PC-3 (cell line): ENCODE results near the gene LCTL. TPM values are rescaled to one million over a fixed set of nuclear protein-coding genes. Genes with fewer than 3 reads are reported as not detected.

ENCODE experiments used
- ATAC-seq: fragments of 200-7000 bp; cut with Tn5 transposase; 2 replicates; pipeline ENCODE4 v1.9.1; 2020; ENCODE audit warnings: mild to moderate bottlenecking, moderate library complexity
- BruUV-seq: library from RNA; stranded (reverse); fragments of 400-500 nt; replicated peaks from 2 replicates; lab custom pipeline; 2021; lab: Mats Ljungman, UMichigan
- CTCF ChIA-PET: fragments of 300-600 bp; sonication (Branson Sonifier 250); formaldehyde crosslinking; loops from one replicate; lab custom pipeline; 2022; ENCODE audit warnings: antibody characterized with exemption; lab: Charles Lee
- POLR2A ChIA-PET: fragments of 300-600 bp; sonication (Branson Sonifier 250); formaldehyde crosslinking; loops from one replicate; lab custom pipeline; 2022; ENCODE audit warnings: antibody characterized with exemption; ENCODE audit not compliant: unreplicated experiment; lab: Charles Lee
- DNase-seq: peaks from one replicate; pipeline ENCODE4 v3.0.0-alpha.2; 2015
- H2AFZ ChIP-seq: fragments of 300-600 bp; sonication (generic); 2 replicates; pipeline ENCODE4 v1.6.0; 2016; ENCODE audit warnings: antibody characterized with exemption, low read length
- H3F3A ChIP-seq: fragments of 300-600 bp; sonication (generic); one replicate; pipeline ENCODE4 v1.6.0; 2017; ENCODE audit warnings: antibody characterized with exemption, low read length, control low read depth, mild to moderate bottlenecking; ENCODE audit not compliant: unreplicated experiment
- H3K27ac ChIP-seq: fragments of 300-600 bp; sonication (generic); 2 replicates; pipeline ENCODE4 v1.5.1; 2016; ENCODE audit warnings: mild to moderate bottlenecking, low read length
- H3K27me3 ChIP-seq: fragments of 300-600 bp; sonication (generic); 2 replicates; pipeline ENCODE4 v1.6.1; 2016; ENCODE audit warnings: low read length, mixed read lengths
- H3K36me3 ChIP-seq: fragments of 300-600 bp; sonication (generic); 2 replicates; pipeline ENCODE4 v1.6.1; 2016; ENCODE audit warnings: low read depth, mixed run types, low read length, mixed read lengths
- H3K4me1 ChIP-seq: fragments of 300-600 bp; sonication (generic); 2 replicates; pipeline ENCODE4 v1.5.1; 2016; ENCODE audit warnings: low read length; ENCODE audit not compliant: insufficient read depth
- H3K4me2 ChIP-seq: fragments of 300-600 bp; sonication (generic); 2 replicates; pipeline ENCODE4 v1.6.0; 2016; ENCODE audit warnings: low read length
- H3K4me3 ChIP-seq: fragments of 300-600 bp; sonication (generic); 2 replicates; pipeline ENCODE4 v1.5.1; 2016; ENCODE audit warnings: mild to moderate bottlenecking, low read length, mixed read lengths
- H3K79me2 ChIP-seq: fragments of 300-600 bp; sonication (generic); 2 replicates; pipeline ENCODE4 v1.6.1; 2017; ENCODE audit warnings: low read length, mixed read lengths
- H3K9ac ChIP-seq: fragments of 300-600 bp; sonication (generic); 2 replicates; pipeline ENCODE4 v1.6.0; 2016; ENCODE audit warnings: mild to moderate bottlenecking, low read length
- H3K9me2 ChIP-seq: fragments of 300-600 bp; sonication (generic); replicated peaks from 2 replicates; pipeline ENCODE4 v1.6.1; 2016; ENCODE audit warnings: mixed run types, low read length, mixed read lengths
- H3K9me3 ChIP-seq: fragments of 300-600 bp; sonication (generic); 2 replicates; pipeline ENCODE4 v1.6.1; 2016; ENCODE audit warnings: low read length, mixed read lengths
- H4K20me1 ChIP-seq: fragments of 300-600 bp; sonication (generic); 2 replicates; pipeline ENCODE4 v1.6.1; 2016; ENCODE audit warnings: low read length, mixed read lengths
- EZH2 ChIP-seq: fragments of 300-600 bp; sonication (generic); IDR thresholded peaks from one replicate; pipeline ENCODE4 v1.6.1; 2017; ENCODE audit warnings: antibody characterized with exemption, mild to moderate bottlenecking, low read length; ENCODE audit not compliant: unreplicated experiment
- EZH2phosphoT487 ChIP-seq: fragments of 300-600 bp; sonication (generic); IDR thresholded peaks from 2 replicates; pipeline ENCODE4 v1.6.1; 2018; ENCODE audit warnings: mild to moderate bottlenecking, antibody characterized with exemption, low read length, borderline replicate concordance
- intact Hi-C: fragments of 100-400 bp; cut with micrococcal nuclease; formaldehyde crosslinking; loops from 2 replicates; pipeline ENCODE4 v1.9.0; 2023
- total RNA-seq: library from RNA; depleted of rRNA; stranded (reverse); fragments of >200 nt; gene quantifications from 2 replicates; pipeline ENCODE4 v1.2.3, GENCODE V29; 2014
- TF ChIP-seq, protein P1 (sequence below): fragments of 300-600 bp; sonication (generic); conservative IDR thresholded peaks from 2 replicates; pipeline ENCODE4 v1.5.1; 2017; ENCODE audit warnings: antibody characterized with exemption, low read depth, mild to moderate bottlenecking, low read length

The LCTL gene
- total RNA-seq, 1 experiment from 2014 or later, result not detected

GRCh38 chr15:66514586-66514985 is 51.2 kb downstream of the LCTL start:
- DNase-seq (no peak), ATAC-seq (no peak)
- TF ChIP-seq, protein P1, sequence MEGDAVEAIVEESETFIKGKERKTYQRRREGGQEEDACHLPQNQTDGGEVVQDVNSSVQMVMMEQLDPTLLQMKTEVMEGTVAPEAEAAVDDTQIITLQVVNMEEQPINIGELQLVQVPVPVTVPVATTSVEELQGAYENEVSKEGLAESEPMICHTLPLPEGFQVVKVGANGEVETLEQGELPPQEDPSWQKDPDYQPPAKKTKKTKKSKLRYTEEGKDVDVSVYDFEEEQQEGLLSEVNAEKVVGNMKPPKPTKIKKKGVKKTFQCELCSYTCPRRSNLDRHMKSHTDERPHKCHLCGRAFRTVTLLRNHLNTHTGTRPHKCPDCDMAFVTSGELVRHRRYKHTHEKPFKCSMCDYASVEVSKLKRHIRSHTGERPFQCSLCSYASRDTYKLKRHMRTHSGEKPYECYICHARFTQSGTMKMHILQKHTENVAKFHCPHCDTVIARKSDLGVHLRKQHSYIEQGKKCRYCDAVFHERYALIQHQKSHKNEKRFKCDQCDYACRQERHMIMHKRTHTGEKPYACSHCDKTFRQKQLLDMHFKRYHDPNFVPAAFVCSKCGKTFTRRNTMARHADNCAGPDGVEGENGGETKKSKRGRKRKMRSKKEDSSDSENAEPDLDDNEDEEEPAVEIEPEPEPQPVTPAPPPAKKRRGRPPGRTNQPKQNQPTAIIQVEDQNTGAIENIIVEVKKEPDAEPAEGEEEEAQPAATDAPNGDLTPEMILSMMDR, result no peak
- Histone ChIP-seq H3F3A (no peaks in the 10 kb centered on the region), H2AFZ (no peak overlapping the region), H3K79me2 (no peaks in the 10 kb centered on the region), H3K9me3 (no peaks in the 10 kb centered on the region), H4K20me1 (no peaks in the 10 kb centered on the region), H3K4me1 (peaks cover 18% of the 10 kb centered on the region), H3K9ac (no peak overlapping the region), H3K4me2 (no peak overlapping the region), H3K36me3 (peaks cover 11% of the 10 kb centered on the region), H3K4me3 (no peak overlapping the region), H3K27me3 (no peaks in the 10 kb centered on the region), H3K9me2 (no peaks in the 10 kb centered on the region), H3K27ac (no peak overlapping the region)
- CTCF ChIA-PET, result no interaction called here
- intact Hi-C loops, result no loop called here
- BruUV-seq, result no TSS peak
- POLR2A ChIA-PET, result no interaction called here

GRCh38 chr15:66508293-66508883 is 57.4 kb downstream of the LCTL start:
- Histone ChIP-seq H3K79me2 (peaks cover 53% of the 10 kb centered on the region), H3K9ac (no peak overlapping the region), H3K9me3 (no peaks in the 10 kb centered on the region), H3K36me3 (peaks cover 9% of the 10 kb centered on the region), H3K4me2 (no peak overlapping the region), H2AFZ (no peak overlapping the region), H3K9me2 (no peaks in the 10 kb centered on the region), H3K27me3 (no peaks in the 10 kb centered on the region), H4K20me1 (peaks cover 10% of the 10 kb centered on the region), H3K27ac (no peak overlapping the region), H3F3A (no peaks in the 10 kb centered on the region), H3K4me1 (no peaks in the 10 kb centered on the region), H3K4me3 (no peak overlapping the region)
- no peak for DNase-seq
- CTCF ChIA-PET, result no interaction called here
- intact Hi-C loops, result loop anchor here (10.0 kb wide), 1 partner anchor 214 kb away; the partner anchor contains the start of gene DIS3L
- TF ChIP-seq, protein P1, result no peak
- TF ChIP-seq EZH2phosphoT487, result no peak
- TF ChIP-seq EZH2, result no peak
- POLR2A ChIA-PET, result no interaction called here
- no peak for ATAC-seq
- no TSS peak for BruUV-seq

DNA sequence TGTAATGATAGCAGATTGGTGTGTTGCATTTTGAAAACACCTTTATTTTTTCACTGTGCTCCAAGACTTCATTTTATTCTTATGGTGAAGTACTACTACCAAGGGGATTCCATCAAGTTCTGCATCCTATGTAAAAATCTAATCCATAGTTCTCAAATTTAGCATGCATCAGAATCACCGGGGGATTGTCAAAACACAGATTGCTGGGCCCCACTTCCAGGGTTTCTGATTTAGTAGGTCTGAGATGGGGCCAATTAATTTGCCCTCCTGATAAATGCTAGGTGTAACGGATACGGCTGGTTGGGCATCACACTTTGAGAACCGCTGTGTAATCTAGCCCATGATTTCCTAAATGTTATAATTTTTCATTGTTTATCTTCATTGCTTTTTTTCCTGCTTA is 60.0 kb downstream of the LCTL start:
- H3K4me3 ChIP-seq, result peak overlapping the region; percentile 99
- no peak for TF ChIP-seq EZH2phosphoT487
- no peak for TF ChIP-seq EZH2
- TF ChIP-seq, protein P1, result no peak
- peak overlapping the region; percentile 90 for H3K4me2 ChIP-seq
- CTCF ChIA-PET, result no interaction called here
- POLR2A ChIA-PET, result no interaction called here
- H3K36me3 ChIP-seq, result peaks cover 34% of the 10 kb centered on the region
- H3K4me1 ChIP-seq, result peaks cover 13% of the 10 kb centered on the region
- peak overlapping the region; percentile 98 for H3K9ac ChIP-seq
- H2AFZ ChIP-seq, result peak overlapping the region; percentile 94; the same call in 1 of the 2 replicates
- H3K9me3 ChIP-seq, result no peaks in the 10 kb centered on the region
- intact Hi-C loops, result loop anchor here (10.0 kb wide), 1 partner anchor 211 kb away; the partner anchor contains the start of gene DIS3L
- no peak for DNase-seq
- H3K79me2 ChIP-seq, result peaks cover 79% of the 10 kb centered on the region
- peaks cover 17% of the 10 kb centered on the region for H3F3A ChIP-seq
- BruUV-seq, result no TSS peak
- no peak overlapping the region for H3K27ac ChIP-seq
- no peak for ATAC-seq
- no peaks in the 10 kb centered on the region for H3K9me2 ChIP-seq
- H4K20me1 ChIP-seq, result peaks cover 36% of the 10 kb centered on the region
- no peaks in the 10 kb centered on the region for H3K27me3 ChIP-seq
